SHP77 (cell line): ENCODE measurements around the gene KIF13A.

ENCODE experiments used
- DNase-seq, 2 experiments: peaks; one replicate each; lab custom pipeline; 2025; lab: John Stamatoyannopoulos, UW

Gene KIF13A

GRCh38 chr6:17721671-17722070 is 265.8 kb downstream of the KIF13A start:
- DNase-seq = no peak

- peak in 1 of 2 experiments; percentile 22 for DNase-seq
Observed at GRCh38 chr6:17719323-17720041, 268.0 kb downstream of the KIF13A start.

DNA sequence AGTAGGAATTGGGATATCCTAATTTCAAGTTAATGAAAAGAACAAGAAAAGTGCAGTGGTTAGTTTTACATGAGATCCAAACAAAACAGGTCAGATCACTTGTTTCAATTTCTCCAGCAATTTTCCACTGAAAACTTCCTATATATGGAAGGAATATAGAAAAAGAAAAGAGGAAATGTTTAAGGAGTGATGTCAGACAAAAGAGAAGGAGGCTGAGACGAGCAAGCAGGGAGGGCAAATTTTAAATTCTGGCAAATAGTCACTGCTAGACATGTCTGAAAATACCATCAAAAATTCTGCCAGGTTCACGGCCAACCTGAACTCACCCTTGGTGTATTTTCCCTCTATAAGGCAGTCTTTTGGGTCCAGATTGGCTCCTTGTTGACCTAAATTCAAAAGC is 271.2 kb downstream of the KIF13A start:
- DNase-seq = no peak

DNA sequence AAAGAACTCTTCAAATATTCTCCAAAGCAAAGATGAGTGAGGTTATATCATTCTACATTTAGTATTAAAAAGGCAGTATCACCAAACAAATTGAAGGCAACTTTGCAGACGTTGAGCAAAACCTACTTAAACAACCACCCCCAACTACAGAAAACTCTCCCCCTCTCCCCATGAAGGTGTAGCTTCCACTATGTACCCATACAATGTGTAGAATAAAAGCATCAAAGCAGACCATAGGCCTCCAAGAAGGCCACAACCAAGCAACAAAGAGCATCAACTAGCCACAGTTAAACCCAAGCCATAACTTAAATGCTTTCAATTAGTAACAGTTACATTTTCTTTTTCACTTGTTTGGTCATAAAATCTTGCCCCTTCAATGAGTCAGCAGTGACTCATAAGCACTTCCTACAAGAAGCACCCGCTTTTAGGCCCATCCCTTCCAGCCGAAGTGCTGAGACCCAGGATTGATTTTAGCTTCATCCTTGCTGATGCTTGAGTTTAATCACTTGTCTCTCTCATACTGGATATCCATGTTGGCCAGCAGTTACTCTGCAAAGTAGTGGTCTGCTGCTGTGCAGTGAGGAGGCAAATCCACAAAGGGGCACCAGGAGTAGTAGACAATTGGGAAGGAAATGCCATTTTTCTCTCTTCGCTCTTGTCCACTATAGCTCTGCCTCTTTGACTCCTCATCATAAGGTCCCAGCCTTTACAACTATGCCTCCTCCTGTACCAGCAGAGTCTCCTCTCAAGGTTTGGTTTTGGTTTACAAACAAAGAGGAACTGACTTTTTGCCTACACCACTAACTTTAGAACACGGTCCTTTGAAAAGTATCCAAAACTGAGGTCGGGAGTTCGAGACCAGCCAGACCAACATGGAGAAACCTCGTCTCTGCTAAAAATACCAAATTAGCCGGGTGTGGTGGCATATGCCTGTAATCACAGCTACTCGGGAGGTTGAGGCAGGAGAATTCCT is 272.3 kb downstream of the KIF13A start:
- no peak for DNase-seq

DNA sequence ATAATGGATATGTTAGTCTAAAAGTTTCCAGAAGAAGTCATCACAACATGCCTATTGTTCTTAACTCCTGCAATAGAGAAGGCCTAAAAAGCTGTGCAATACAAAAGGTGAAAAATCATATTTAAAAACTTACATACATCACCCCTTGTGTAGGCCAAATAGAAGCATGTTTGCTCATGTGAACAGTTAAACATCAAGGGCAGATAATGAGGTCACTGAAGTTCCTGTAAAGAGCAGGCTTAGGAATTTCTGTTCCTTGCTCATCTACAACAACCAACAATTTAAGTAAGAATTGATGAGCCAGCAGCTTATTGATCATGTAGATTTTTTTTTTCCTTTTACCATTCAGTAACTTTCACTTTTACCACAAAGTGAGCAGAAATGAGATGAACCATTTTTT is 273.3 kb downstream of the KIF13A start:
- DNase-seq = no peak

GRCh38 chr6:17712576-17712975 is 274.9 kb downstream of the KIF13A start:
- DNase-seq = no peak

GRCh38 chr6:17710331-17710730 is 277.1 kb downstream of the KIF13A start:
- DNase-seq = no peak

GRCh38 chr6:17709476-17709875 is 278.0 kb downstream of the KIF13A start:
- no peak for DNase-seq
